Stimulated activated naive CD4-positive, alpha-beta T cell treated with Interleukin-2 at 50 U/mL for 16 hours (primary cell): ENCODE results near the gene SEMA4B.
"Not testable (repeated sequence)": the region's sequence is repeated elsewhere in the genome, so short reads cannot be mapped to it uniquely, and the experiment has no call there.

Experiments
- DNase-seq: peaks from one replicate; lab custom pipeline; 2025; lab: John Stamatoyannopoulos, UW

SEMA4B gene

DNA sequence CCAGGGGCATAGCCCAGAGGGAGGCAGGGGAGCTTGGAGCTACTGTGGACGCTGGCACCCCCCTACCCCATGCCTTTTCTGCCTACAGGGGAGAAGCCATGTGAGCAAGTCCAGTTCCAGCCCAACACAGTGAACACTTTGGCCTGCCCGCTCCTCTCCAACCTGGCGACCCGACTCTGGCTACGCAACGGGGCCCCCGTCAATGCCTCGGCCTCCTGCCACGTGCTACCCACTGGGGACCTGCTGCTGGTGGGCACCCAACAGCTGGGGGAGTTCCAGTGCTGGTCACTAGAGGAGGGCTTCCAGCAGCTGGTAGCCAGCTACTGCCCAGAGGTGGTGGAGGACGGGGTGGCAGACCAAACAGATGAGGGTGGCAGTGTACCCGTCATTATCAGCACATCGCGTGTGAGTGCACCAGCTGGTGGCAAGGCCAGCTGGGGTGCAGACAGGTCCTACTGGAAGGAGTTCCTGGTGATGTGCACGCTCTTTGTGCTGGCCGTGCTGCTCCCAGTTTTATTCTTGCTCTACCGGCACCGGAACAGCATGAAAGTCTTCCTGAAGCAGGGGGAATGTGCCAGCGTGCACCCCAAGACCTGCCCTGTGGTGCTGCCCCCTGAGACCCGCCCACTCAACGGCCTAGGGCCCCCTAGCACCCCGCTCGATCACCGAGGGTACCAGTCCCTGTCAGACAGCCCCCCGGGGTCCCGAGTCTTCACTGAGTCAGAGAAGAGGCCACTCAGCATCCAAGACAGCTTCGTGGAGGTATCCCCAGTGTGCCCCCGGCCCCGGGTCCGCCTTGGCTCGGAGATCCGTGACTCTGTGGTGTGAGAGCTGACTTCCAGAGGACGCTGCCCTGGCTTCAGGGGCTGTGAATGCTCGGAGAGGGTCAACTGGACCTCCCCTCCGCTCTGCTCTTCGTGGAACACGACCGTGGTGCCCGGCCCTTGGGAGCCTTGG, 27.0 kb downstream of the SEMA4B start:
- no peak for DNase-seq

DNA sequence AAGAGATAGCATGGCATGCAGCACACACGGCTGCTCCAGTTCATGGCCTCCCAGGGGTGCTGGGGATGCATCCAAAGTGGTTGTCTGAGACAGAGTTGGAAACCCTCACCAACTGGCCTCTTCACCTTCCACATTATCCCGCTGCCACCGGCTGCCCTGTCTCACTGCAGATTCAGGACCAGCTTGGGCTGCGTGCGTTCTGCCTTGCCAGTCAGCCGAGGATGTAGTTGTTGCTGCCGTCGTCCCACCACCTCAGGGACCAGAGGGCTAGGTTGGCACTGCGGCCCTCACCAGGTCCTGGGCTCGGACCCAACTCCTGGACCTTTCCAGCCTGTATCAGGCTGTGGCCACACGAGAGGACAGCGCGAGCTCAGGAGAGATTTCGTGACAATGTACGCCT, 27.8 kb downstream of the SEMA4B start:
- no peak for DNase-seq

DNA sequence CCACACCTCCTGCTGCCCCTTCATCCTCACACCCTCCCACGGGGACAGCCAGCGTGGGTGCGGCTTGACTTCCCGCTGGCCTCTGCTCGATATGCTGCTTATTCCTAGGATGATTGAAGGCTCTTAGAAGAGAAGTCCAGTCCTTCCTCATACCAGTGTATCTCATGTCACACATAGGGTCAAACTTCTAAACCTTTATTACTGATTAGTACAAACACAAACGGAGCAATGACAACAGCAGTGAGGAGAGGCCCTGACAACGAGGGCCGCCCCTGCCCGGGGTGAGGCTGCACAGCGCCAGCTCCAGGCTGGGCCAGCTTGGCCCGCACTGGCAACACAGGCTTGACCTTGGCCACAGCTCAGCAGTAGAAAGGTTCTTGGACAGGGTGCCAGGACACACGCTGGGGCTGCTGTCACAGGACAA, 29.0 kb downstream of the SEMA4B start:
- DNase-seq, result no peak

DNA sequence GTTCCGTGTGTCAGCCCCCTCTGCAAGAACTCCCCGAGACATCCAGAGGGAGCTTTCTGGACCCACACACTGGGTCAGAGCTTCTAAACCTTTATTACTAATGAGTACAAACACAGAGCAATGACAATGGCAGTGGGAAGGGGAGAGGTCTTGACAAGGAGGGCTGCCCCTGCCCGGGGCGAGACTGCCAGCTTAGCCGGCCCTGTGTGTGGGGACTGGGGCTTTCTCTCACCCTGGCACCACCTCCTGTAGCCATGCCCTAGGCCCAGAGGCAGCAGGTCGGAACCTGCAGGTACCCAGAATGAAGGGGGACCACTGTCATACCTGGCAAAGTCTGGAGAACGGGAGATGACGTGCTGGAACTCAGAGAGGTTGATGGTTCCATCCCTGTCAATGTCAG, 29.5 kb downstream of the SEMA4B start:
- no peak for DNase-seq

DNA sequence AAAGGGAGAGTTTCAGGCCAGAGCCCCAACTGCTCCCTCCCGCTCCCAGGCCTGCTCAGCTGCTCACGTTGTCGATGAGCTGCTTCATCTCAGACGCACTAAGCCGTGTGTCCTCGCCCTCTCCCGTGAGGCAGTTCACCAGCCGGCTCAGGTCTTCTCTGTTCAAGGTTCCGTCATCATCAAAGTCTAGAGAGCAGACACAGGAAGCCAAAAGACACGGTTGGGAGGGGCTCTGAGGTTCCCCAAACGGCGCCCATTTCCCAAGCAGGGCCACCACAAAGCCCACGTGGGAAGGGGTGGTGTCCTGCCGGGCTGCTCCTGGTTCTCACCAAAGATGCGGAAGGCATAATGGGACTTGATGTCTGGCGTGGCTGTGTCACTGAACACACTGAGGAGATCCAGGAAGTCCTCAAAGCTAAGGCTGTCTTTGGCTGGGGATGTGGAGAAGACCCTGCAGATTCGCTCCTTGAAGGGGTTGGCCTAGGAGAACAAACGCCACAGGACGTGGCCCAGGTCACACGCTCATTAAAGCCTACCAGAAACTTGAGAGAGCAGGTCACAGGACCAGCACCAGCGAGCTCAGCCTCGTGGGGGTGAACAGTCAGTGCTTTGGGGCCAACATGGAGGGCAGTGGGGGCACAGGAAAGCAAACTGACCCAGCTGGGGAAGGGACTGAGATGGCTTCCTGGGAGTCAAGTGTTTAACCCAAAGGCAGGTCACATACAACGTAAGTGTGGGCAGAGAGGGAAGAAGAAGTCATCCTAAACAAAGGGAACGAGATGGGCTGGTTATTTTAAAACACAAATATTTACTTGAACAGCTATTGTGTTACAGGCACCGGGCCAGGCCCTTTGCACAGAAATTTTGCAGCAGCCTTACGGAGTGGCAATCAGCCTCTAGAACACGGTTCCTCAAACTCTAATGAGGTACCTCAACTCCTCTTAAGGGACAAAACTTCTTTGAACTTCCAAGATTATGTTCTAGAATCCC, 30.2 kb downstream of the SEMA4B start:
- DNase-seq, result peak; percentile 74

DNA sequence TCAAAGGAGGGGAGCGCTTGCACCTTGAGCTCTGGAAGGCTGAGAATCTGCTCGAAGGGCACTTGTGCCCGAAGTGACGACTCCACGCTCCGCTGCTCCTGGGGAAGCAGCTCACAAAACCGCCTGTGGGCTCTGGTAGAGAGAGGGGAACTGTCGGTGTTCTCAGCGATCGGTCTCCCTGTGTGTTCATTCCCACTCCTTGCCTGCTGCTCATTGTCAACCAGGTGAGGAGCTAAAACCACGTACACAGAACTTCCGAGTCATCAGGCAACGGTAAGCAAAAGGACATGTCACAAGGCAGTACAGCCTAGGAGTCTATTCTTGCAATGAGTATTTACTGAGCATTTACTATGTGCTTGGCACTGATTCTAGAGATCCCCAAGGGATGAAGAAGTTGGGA, 31.1 kb downstream of the SEMA4B start:
- no peak for DNase-seq

DNA sequence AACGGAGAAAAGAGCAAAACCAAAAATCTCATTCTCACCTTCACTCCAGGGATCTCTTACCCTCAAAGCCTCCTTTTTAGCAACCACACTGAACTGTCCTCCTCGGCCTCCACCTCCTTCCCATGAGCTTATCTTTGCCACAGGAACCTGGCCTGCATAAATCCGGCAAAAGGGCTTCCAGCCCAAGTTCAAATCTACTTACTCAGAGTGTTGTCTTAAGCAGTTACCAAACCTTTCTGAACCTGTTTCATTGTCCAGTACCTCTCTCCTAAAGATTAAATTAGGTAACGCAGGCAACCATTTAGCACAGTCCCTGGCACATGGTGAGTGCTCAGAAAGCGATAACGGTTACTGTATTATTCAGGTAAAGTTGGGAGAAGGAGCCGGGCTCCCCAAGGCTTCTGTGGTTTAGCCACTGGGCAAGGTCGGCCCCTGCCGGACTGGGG, 31.8 kb downstream of the SEMA4B start:
- DNase-seq, result no peak

DNA sequence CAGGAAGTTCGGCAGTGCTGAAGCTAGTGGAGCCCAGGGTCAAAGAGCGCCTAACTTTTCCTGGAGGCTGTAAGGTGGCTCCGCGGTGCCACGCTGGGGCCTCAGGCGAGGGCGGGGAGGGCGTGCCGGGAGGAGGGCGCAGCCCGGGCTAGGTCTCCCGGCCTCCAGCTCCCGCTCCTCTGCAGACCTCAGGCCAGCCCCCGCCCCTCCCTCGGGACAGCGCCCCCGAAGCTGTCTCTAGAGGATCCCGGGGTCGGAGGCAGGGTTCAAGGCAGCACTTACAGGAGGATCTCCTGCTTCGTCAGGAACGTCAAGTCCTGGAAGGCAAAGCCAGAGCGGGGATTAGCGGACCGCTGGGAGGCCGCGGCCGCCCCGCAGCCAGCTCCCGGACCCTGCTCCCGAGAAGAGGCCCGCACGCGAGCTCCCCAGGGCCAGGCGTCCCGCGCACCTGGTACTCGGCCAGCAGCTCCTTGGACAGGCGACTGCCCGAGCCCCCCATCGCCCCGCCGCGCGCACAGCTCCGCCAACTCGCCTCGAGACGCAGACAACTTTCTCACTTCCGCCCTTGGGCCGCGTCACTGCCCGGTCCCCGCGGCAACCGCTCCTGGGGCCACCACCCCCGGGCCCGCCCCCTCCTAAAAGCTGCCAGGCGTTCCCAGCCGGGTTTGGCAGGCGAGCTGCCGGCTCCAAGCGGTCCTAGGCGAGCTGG, 32.4 kb downstream of the SEMA4B start, which contains the start of gene CIB1:
Gene CIB1, minus strand, starts transcription at position 555 of the 709 bp plus-strand sequence. Its CDS starts 56 bp downstream, at position 499.
- peak; percentile 97 for DNase-seq

DNA sequence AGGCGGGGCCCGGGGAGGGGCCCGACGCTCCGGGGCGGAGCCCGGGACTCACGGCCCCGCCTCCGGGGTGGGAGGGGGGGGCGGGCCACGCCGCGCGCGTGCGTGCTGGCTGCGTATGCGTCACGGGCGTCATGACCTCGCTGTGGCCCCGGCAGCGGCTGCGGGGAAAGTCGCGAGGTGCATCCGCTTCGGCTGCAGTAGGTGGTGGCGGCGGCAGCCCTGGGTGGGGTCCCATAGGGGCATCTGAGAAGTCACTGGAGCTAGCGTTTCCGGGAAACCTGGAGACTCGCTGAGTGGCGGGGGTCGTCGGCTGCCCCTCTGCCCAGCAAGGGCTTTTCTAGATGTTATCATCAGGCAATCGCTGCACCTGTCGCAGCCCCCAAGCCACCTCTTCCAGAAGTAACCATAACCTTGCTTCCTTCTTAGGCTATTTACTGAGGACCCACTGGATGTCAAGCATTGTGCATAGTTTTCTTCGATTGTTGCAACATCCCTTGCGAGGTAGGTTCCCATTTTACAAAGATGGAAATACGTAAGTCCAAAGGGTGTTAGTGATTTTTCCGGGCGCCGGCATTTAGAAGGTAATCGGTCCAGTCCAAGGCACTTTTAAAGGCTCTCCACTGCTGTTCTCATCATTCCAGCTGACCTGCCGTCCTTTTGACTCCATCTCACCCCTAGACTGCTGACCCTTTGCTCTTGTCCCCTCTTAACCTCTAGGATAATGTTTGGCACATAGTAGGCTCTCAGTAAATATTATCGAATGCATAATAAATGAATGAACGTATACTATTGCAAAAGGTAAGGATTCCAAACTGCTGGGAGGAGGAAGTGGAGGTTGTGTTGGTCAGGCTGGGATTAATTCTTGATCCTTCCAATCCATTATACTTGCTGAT, 33.2 kb downstream of the SEMA4B start, which contains the start of gene GDPGP1:
Gene GDPGP1, plus strand, starts transcription at position 114 of the 893 bp plus-strand sequence. CDS start 6,700 bp downstream, outside the sequence.
- peak; percentile 91 for DNase-seq

DNA sequence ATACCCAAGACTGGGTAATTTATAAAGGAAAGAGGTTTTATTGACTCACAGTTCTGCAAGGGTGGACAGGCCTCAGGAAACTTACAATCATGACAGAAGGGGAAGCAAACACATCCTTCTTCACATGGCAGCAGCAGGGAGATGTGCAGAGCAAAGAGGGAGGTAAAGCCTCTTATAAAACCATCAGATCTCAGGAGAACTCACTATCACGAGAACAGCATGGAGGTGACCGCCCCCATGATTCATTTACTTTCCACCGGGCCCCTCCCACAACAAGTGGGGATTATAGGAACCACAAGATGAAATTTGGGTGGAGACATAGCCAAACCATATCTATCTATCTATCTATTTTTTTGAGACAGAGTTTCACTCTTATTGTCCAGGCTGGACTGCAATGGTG, 38.2 kb downstream of the SEMA4B start:
- no peak for DNase-seq

DNA sequence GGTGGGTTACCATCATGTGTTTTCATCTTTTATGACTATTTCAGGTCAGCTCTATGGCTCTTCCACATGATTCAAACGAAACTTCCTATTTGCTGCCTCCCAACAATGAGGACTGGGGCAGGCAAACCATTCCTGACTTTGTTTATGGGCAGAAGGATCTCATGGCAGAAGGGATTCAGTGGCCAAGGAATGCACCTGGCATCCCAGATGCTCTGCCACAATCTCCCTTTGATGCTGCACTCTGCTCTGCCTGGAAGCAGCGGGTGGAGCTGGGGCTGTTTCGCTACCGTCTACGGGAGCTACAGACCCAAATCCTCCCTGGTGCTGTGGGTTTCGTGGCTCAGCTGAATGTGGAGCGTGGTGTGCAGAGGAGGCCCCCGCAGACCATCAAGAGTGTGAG, 39.7 kb downstream of the SEMA4B start:
- DNase-seq, result no peak

DNA sequence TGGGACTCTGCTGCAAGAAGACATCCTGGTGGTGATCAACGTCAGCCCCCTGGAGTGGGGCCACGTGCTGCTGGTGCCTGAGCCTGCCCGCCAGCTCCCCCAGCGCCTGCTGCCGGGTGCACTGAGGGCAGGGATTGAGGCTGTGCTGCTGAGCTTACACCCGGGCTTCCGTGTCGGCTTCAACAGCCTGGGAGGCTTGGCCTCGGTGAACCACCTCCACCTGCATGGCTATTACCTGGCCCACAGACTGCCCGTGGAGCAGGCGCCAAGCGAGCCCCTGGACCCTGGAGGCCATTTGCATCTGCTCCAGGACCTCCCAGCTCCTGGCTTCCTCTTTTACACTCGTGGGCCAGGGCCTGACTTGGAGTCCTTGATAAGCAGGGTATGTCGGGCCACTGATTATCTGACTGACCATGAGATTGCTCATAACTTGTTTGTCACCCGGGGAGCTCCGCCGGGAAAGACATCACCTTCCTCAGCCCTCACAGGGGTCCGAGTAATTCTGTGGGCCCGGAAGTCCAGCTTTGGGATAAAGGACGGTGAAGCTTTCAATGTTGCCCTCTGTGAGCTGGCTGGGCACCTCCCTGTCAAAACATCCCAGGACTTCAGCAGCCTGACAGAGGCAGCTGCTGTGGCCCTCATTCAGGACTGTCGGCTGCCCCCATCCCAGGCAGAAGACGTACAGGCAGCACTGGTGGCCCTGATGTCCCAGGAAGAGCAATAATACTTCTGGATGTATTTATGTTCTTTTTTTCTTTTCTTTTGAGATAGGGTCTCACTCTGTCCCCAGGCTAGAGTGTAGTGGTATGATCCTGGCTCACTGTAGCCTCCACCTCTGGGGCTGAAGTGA, 40.4 kb downstream of the SEMA4B start:
- no peak for DNase-seq

DNA sequence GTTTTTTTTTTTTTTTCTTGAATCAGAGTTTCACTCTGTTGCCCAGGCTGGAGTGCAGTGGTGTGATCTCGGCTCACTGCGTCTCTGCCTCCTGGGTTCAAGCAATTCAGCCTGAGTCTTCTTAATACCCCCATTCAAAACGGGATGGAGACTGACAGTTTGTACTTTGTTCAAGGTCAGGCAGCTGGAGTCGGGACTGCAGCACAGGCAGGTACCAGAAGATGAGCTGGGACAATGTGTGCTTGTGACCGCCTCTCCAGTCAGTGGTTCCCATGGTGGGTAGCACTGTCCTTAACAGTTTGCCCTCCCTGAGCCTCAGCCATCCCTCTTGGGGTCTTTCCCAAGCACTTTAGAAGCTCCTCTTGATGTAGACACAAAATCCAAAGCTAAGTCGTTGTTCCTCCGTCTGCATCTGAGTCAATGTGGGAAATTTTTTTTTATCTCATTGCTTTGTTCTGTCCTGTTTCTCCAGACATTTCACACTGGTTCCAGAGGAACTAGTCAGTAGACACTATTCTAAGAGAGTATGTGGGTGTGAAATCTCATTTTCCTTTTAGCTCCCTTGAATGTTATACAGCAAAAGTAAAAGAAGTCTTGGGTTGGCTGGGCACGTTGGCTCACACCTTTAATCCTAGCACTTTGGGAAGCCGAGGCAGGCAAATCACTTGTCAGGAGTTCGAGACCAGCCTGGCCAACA, 43.0 kb downstream of the SEMA4B start:
- DNase-seq, result no peak

DNA sequence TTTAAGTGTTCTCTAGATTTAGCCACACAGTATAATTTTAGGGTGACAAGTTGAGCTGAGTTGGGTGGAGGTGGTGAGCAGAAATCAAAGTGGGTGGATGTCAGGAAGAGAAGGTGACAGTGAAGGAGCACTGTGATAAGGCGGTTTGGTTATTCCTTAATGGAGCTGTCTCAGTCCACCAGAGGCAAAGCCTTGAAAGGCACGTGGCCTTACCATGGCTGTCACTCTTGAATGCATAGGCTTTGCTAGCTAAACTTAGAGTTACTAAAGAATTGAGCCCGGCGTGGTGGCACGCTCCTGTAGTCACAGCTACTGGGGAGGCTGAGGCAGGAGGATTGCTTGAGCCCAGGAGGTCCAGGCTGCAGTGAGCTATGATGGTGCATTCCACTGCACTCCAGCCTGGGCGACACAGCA, 47.7 kb downstream of the SEMA4B start:
- no peak for DNase-seq

DNA sequence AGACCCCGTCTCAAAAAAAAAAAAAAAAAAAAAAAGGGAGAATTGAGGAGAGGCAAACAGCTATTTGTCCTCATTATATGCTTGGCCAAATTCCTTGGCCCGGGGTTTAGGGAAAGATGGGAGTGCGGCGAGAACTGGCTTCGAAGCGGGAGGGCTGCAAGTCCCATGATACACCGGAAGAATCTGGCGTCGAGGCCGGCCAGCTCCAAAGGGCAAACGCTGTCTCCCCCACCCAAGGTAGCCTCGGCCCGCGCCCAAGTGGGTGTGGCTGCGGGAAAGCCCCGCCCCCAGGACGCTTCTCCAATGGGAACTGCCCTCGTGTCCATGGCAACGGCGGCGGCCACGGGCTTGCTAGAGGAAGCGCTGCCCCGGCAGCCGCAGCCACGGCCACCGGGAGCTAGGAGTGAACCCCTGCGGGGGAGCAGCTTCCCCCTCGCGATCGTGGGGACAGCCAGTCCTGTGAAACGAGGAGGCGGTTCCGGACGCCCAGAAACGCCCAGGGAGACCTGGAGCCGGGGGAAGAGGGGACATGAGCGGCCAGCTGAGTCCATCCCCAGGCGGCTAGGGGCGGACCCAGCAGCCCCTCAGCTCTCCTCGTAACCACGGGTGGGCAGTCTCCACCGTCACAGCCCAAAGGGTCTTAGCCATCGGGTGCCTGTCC, 48.2 kb downstream of the SEMA4B start, which contains the start of gene TTLL13:
Gene TTLL13, plus strand, starts transcription at position 354 of the 661 bp plus-strand sequence. CDS start 1,075 bp downstream, outside the sequence.
- DNase-seq, result peak; percentile 69

DNA sequence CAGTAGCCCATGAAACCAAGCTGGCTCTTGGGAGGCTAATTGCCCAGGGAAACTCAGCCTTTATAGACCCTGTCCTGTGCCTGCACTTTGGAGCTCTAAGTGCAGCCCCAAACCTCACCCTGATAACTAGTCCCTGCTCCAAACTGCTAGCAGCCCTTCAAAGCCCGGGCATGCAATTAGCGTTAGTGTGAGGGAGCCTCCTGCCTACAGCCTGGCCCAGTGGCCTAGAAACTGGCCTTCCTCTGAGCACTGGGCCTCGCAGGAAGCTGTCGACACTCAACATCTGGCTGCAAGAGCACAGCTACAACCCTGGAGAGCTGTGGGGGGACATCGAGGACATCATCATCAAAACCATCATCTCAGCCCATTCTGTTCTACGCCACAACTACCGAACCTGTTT, 56.6 kb downstream of the SEMA4B start:
- no peak for DNase-seq

DNA sequence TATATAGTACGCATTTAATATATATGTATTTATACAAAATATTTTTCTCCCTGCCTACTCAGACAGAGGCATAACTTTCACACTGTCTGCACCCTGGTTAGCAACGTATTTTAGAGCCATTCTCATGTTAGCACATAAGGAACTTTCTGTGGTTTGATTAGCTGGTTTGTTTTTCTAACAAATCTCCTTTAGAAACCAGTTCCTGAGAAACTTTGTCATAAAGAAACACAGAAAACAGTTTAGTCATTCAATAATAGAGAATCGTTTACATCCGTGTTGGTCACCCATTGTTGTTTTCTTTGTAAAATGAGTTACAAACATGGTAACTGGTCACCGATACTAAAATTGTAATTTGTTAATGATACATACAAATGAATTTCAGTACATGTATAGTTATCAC, 58.4 kb downstream of the SEMA4B start:
- no peak for DNase-seq

DNA sequence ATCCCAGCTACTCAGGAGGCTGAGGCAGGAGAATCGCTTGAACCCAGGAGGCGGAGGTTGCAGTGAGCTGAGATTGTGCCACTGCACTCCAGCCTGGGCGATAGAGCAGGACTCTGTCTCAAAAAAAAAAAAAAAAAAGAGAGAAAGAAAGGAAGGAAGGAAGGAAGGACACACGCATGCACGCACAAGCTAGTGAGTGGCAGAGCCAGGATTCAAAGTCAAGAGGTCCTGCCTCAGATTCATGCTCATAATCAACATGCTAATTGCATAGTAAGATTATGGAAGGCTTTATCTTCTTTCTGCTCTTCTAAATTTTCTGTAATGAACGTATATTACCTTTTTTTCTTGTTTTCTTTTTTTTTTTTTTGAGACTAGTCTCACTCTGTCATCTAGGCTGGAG, 59.6 kb downstream of the SEMA4B start:
- not testable (repeated sequence) for DNase-seq
